Osteoblast (primary cell): ENCODE results near the gene IER2. TPM values are rescaled to one million over a fixed set of nuclear protein-coding genes. Genes with fewer than 3 reads are reported as not detected.
A peak's percentile ranks its signal among the peaks of the same experiment; 100 is the strongest.

Source experiments
- DNase-seq: peaks from one replicate; pipeline ENCODE4 v3.0.0; 2011; ENCODE audit warnings: low spot score, mixed read lengths; ENCODE audit not compliant: insufficient read length; ENCODE audit errors: missing footprints
- H2AFZ ChIP-seq: 2 replicates; pipeline ENCODE4 v1.6.0; 2011; ENCODE audit warnings: mild to moderate bottlenecking, low read length
- H3K27ac ChIP-seq: 2 replicates; pipeline ENCODE4 v1.5.1; 2011; ENCODE audit warnings: mild to moderate bottlenecking, low read depth, low read length, moderate library complexity
- H3K27me3 ChIP-seq: 2 replicates; pipeline ENCODE4 v1.6.0; 2012; ENCODE audit warnings: mild to moderate bottlenecking, control low read depth, inconsistent platforms, low read length, moderate library complexity; ENCODE audit not compliant: insufficient read depth
- H3K36me3 ChIP-seq: 2 replicates; pipeline ENCODE4 v1.5.1; 2011; ENCODE audit warnings: mild to moderate bottlenecking, low read length, control low read depth, moderate library complexity; ENCODE audit not compliant: insufficient read depth
- H3K4me1 ChIP-seq: 2 replicates; pipeline ENCODE4 v1.5.1; 2011; ENCODE audit warnings: mild to moderate bottlenecking, low read length, control low read depth, moderate library complexity; ENCODE audit not compliant: insufficient read depth
- H3K4me2 ChIP-seq: 2 replicates; pipeline ENCODE4 v1.6.0; 2011; ENCODE audit warnings: mild to moderate bottlenecking, low read length; ENCODE audit not compliant: insufficient read depth
- H3K4me3 ChIP-seq: fragments of 200-600 bp; sonication (generic); 3 replicates; pipeline ENCODE4 v1.5.1; 2012; ENCODE audit warnings: mild to moderate bottlenecking, low read length, inconsistent platforms; ENCODE audit not compliant: insufficient read depth
- H3K79me2 ChIP-seq: 2 replicates; pipeline ENCODE4 v1.6.0; 2012; ENCODE audit warnings: mild to moderate bottlenecking, low read length, control low read depth, inconsistent platforms; ENCODE audit not compliant: insufficient read depth
- H3K9me3 ChIP-seq: 2 replicates; pipeline ENCODE4 v1.5.1; 2011; ENCODE audit warnings: low read depth, low read length, control low read depth
- H4K20me1 ChIP-seq: 2 replicates; pipeline ENCODE4 v1.6.0; 2012; ENCODE audit warnings: mild to moderate bottlenecking, low read length, control low read depth; ENCODE audit not compliant: insufficient read depth
- CTCF ChIP-seq: IDR thresholded peaks from 2 replicates; pipeline ENCODE4 v1.5.1; 2011; ENCODE audit warnings: mild to moderate bottlenecking, low read depth, low read length, moderate library complexity; ENCODE audit errors: extremely low read depth
- total RNA-seq: library from RNA; depleted of rRNA; stranded (reverse); fragments of >200 nt; gene quantifications from 2 replicates; pipeline ENCODE4 v1.2.3, GENCODE V29; 2012

IER2 gene
- total RNA-seq, 1 donor: 14.8 TPM

GRCh38 chr19:13122980-13123957, 26.9 kb upstream of the IER2 start:
- H3K4me1 ChIP-seq: peaks cover 41% of the 10 kb centered on the region
- no peak for TF ChIP-seq CTCF
- H3K9me3 ChIP-seq: no peaks in the 10 kb centered on the region
- no peak overlapping the region for H3K4me2 ChIP-seq
- no peak overlapping the region for H3K4me3 ChIP-seq
- no peaks in the 10 kb centered on the region for H3K27me3 ChIP-seq
- H3K79me2 ChIP-seq: peaks cover 98% of the 10 kb centered on the region
- DNase-seq: peak; percentile 29
- H3K27ac ChIP-seq: peak overlapping the region; percentile 96
- peaks cover 23% of the 10 kb centered on the region for H3K36me3 ChIP-seq
- no peak overlapping the region for H2AFZ ChIP-seq
- peaks cover 67% of the 10 kb centered on the region for H4K20me1 ChIP-seq

- Histone ChIP-seq H3K4me3 (no peak overlapping the region), H3K4me2 (no peak overlapping the region), H3K27me3 (no peaks in the 10 kb centered on the region), H4K20me1 (peaks cover 68% of the 10 kb centered on the region), H3K9me3 (no peaks in the 10 kb centered on the region), H3K4me1 (peaks cover 18% of the 10 kb centered on the region), H2AFZ (no peak overlapping the region), H3K36me3 (peaks cover 18% of the 10 kb centered on the region), H3K27ac (peak overlapping the region; percentile 19), H3K79me2 (peaks cover 98% of the 10 kb centered on the region)
- TF ChIP-seq CTCF: no peak
- peak; percentile 53 for DNase-seq
These were observed 23.2 kb upstream of the IER2 start for GRCh38 chr19:13127051-13127450.

- H3K27ac ChIP-seq: peak overlapping the region; percentile 43
- no peak overlapping the region for H3K4me3 ChIP-seq
- H3K27me3 ChIP-seq: no peaks in the 10 kb centered on the region
- no peak overlapping the region for H3K4me2 ChIP-seq
- DNase-seq: peak; percentile 49
- no peaks in the 10 kb centered on the region for H3K9me3 ChIP-seq
- H2AFZ ChIP-seq: no peak overlapping the region
- TF ChIP-seq CTCF: no peak
- H4K20me1 ChIP-seq: peaks cover 67% of the 10 kb centered on the region
- H3K4me1 ChIP-seq: peaks cover 24% of the 10 kb centered on the region
- peaks cover 17% of the 10 kb centered on the region for H3K36me3 ChIP-seq
- H3K79me2 ChIP-seq: peaks cover 92% of the 10 kb centered on the region
These were observed 22.2 kb upstream of the IER2 start for GRCh38 chr19:13127811-13128575.

- Histone ChIP-seq H3K4me2 (no peak overlapping the region), H3K4me1 (peaks cover 30% of the 10 kb centered on the region), H3K4me3 (no peak overlapping the region), H3K36me3 (peaks cover 17% of the 10 kb centered on the region), H2AFZ (no peak overlapping the region), H3K79me2 (peaks cover 92% of the 10 kb centered on the region), H3K27ac (peak overlapping the region; percentile 43), H3K9me3 (no peaks in the 10 kb centered on the region), H4K20me1 (peaks cover 65% of the 10 kb centered on the region), H3K27me3 (no peaks in the 10 kb centered on the region)
- DNase-seq: peak; percentile 46
- TF ChIP-seq CTCF: no peak
These were observed 21.6 kb upstream of the IER2 start for GRCh38 chr19:13128583-13128982.
